DOHH2 (cell line): Measurements from ENCODE around the gene GIPC3.

Experiments
- H3F3A ChIP-seq: fragments of 200-600 bp; sonication (generic), shearing (Covaris generic); 2 replicates; pipeline ENCODE4 v1.6.0; 2016; ENCODE audit warnings: antibody characterized with exemption, mild to moderate bottlenecking; ENCODE audit not compliant: control insufficient read depth, insufficient read depth
- H3K27ac ChIP-seq: fragments of 200-600 bp; sonication (generic); 2 replicates; pipeline ENCODE4 v1.5.1; 2014; ENCODE audit warnings: low read depth, mild to moderate bottlenecking, low read length, moderate library complexity
- H3K27me3 ChIP-seq: fragments of 200-600 bp; sonication (generic); 2 replicates; pipeline ENCODE4 v1.6.1; 2014; ENCODE audit warnings: mild to moderate bottlenecking, low read length, mixed read lengths; ENCODE audit not compliant: control insufficient read depth
- H3K36me3 ChIP-seq: fragments of 200-600 bp; sonication (generic); 2 replicates; pipeline ENCODE4 v1.6.1; 2014; ENCODE audit warnings: mild to moderate bottlenecking, low read length, moderate library complexity, mixed read lengths; ENCODE audit not compliant: control insufficient read depth
- H3K4me1 ChIP-seq: fragments of 200-600 bp; sonication (generic); 2 replicates; pipeline ENCODE4 v1.6.1; 2014; ENCODE audit warnings: mild to moderate bottlenecking, low read length, mixed read lengths; ENCODE audit not compliant: control insufficient read depth
- H3K4me2 ChIP-seq: fragments of 200-600 bp; sonication (generic); 2 replicates; pipeline ENCODE4 v1.6.0; 2014; ENCODE audit warnings: mild to moderate bottlenecking, low read length, moderate library complexity
- H3K4me3 ChIP-seq: fragments of 200-600 bp; sonication (generic); 2 replicates; pipeline ENCODE4 v1.5.1; 2014; ENCODE audit warnings: mild to moderate bottlenecking, low read length, mixed read lengths
- H3K79me2 ChIP-seq: fragments of 200-600 bp; sonication (generic); 2 replicates; pipeline ENCODE4 v1.6.1; 2014; ENCODE audit warnings: mild to moderate bottlenecking, low read length, mixed read lengths; ENCODE audit not compliant: control insufficient read depth
- H3K9me2 ChIP-seq: fragments of 200-600 bp; sonication (generic); replicated peaks from 2 replicates; pipeline ENCODE4 v1.6.1; 2014; ENCODE audit warnings: mild to moderate bottlenecking, low read length, mixed read lengths; ENCODE audit not compliant: control insufficient read depth
- H3K9me3 ChIP-seq: fragments of 200-600 bp; sonication (generic); 2 replicates; pipeline ENCODE4 v1.6.1; 2014; ENCODE audit warnings: antibody characterized with exemption, low read length, mixed read lengths; ENCODE audit not compliant: control insufficient read depth, insufficient read depth
- H4K20me1 ChIP-seq: fragments of 200-600 bp; sonication (generic); 2 replicates; pipeline ENCODE4 v1.6.0; 2014; ENCODE audit warnings: low read depth, mild to moderate bottlenecking, antibody characterized with exemption, low read length, moderate library complexity; ENCODE audit not compliant: control insufficient read depth, insufficient read depth
- CTCF ChIP-seq: fragments of 200-600 bp; sonication (generic); IDR thresholded peaks from one replicate; pipeline ENCODE4 v1.5.1; 2014; ENCODE audit warnings: antibody characterized with exemption, mild to moderate bottlenecking, low read depth, low read length; ENCODE audit not compliant: poor library complexity, severe bottlenecking
- EZH2phosphoT487 ChIP-seq: fragments of 200-600 bp; sonication (generic); IDR thresholded peaks from 2 replicates; pipeline ENCODE4 v1.6.1; 2017; ENCODE audit warnings: borderline replicate concordance, mild to moderate bottlenecking, antibody characterized with exemption, low read length, moderate library complexity, mixed read lengths

GIPC3 gene

GRCh38 chr19:3606690-3607289, 21.5 kb downstream of the GIPC3 start, which contains the start of gene TBXA2R:
TSS of gene TBXA2R (minus strand) at chr19:3606875. CDS start at chr19:3600634, 6,241 bp downstream.
- no peaks in the 10 kb centered on the region for H3F3A ChIP-seq
- H3K9me2 ChIP-seq: no peaks in the 10 kb centered on the region
- TF ChIP-seq EZH2phosphoT487 (no peak), CTCF (no peak)
- H3K27ac ChIP-seq: no peak within 1 kb of the TSS
- H3K4me2 ChIP-seq: peak within 1 kb of the TSS; percentile 45
- H3K9me3 ChIP-seq: no peaks in the 10 kb centered on the region
- H3K4me1 ChIP-seq: peaks cover 43% of the 10 kb centered on the region
- no peaks in the 10 kb centered on the region for H3K79me2 ChIP-seq
- no peaks in the 10 kb centered on the region for H4K20me1 ChIP-seq
- H3K36me3 ChIP-seq: peaks cover 12% of the 10 kb centered on the region
- H3K4me3 ChIP-seq: peak within 1 kb of the TSS; percentile 30; the same call in 1 of the 2 replicates
- peaks cover 24% of the 10 kb centered on the region for H3K27me3 ChIP-seq

- H3K4me2 ChIP-seq: peak overlapping the region; percentile 45; the same call in 1 of the 2 replicates
- no peaks in the 10 kb centered on the region for H3F3A ChIP-seq
- no peaks in the 10 kb centered on the region for H3K79me2 ChIP-seq
- H3K9me3 ChIP-seq: no peaks in the 10 kb centered on the region
- H3K9me2 ChIP-seq: no peaks in the 10 kb centered on the region
- H3K27ac ChIP-seq: no peak overlapping the region
- peaks cover 43% of the 10 kb centered on the region for H3K4me1 ChIP-seq
- peaks cover 24% of the 10 kb centered on the region for H3K27me3 ChIP-seq
- peaks cover 17% of the 10 kb centered on the region for H3K36me3 ChIP-seq
- TF ChIP-seq EZH2phosphoT487 (no peak), CTCF (no peak)
- no peaks in the 10 kb centered on the region for H4K20me1 ChIP-seq
- no peak overlapping the region for H3K4me3 ChIP-seq
Observed at GRCh38 chr19:3607303-3608078, 22.2 kb downstream of the GIPC3 start.

GRCh38 chr19:3608079-3608641, 22.9 kb downstream of the GIPC3 start:
- H3K4me2 ChIP-seq: 0 out of 2 replicates have a peak overlapping the region, but pooled peaks have one; percentile 26
- H3K4me3 ChIP-seq: no peak overlapping the region
- H3K79me2 ChIP-seq: no peaks in the 10 kb centered on the region
- H3K4me1 ChIP-seq: peaks cover 43% of the 10 kb centered on the region
- H3K27me3 ChIP-seq: peaks cover 24% of the 10 kb centered on the region
- no peaks in the 10 kb centered on the region for H4K20me1 ChIP-seq
- TF ChIP-seq CTCF (no peak), EZH2phosphoT487 (no peak)
- peaks cover 17% of the 10 kb centered on the region for H3K36me3 ChIP-seq
- H3K9me3 ChIP-seq: no peaks in the 10 kb centered on the region
- H3F3A ChIP-seq: no peaks in the 10 kb centered on the region
- no peak overlapping the region for H3K27ac ChIP-seq
- no peaks in the 10 kb centered on the region for H3K9me2 ChIP-seq
